Dedifferentiated amniotic fluid mesenchymal stem cell (primary cell): ENCODE data around the gene FGGY.
"Not testable (repeated sequence)": the region's sequence is repeated elsewhere in the genome, so short reads cannot be mapped to it uniquely, and the experiment has no call there.

ENCODE experiments used
- DNase-seq: peaks from one replicate; pipeline ENCODE4 v3.0.0-alpha.2; 2016; ENCODE audit errors: extremely low spot score

The FGGY gene

DNA sequence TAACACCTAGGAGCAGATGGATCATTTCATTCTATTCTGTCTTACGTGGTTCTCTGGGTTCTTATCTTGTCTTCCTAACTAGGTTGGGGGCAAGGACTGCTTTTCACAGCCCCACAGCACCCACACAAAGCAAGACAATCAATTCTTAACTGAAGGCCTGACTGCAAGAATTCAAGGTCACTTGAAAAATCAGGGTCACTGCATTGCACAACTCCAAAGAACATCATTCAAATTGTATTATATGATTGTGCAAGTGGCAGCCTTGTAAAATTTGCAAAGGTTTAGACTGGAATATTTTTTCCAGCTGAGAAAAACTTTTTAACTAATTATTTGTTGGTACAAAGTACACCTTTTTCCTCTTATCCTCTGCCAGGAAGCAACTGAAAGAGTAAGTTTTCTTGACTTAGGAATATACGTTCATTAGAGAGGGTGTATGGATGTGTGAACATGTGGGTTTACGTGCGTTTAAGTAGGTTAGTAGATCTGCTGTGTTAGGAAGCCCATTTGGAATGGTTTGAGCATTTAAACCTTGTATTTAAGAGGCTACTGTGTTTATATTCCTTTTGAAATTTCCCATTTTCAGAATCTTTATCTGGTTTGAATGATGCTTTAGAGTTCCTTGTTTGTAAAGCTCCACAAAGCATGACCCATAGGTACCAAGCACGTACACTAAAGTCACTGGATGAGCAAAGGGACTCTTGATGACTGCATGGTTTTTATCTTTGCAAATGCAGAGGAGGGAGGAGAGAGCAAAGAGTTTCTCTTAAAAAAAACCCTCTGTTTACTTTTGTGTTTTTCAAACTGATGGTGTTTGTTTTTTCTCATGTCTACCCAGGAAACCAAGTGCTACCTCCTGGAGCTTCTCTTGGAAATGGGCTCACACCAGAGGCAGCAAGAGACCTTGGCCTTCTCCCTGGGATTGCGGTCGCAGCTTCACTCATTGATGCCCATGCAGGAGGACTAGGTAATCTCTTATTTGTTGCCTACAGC lies 214.9 kb downstream of the FGGY start:
- no peak for DNase-seq

DNA sequence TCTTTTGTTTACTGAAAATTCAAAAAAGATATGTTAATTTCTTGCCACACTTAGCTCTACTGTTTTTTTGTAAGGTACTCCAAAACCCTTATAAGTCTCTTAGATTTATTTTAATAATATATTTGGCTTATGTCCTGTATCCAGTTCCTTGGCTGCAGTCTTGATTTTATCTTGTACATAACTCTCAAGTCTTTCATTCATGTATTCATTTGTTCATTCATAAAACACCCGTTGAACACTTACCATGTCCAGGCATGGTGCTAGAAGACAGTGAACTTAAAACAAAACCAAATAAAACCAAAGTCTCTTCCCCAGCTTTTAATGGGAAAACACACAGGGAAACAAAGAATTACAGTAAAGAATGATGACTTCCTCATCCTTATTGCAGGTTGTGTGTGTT lies 215.8 kb downstream of the FGGY start:
- no peak for DNase-seq

DNA sequence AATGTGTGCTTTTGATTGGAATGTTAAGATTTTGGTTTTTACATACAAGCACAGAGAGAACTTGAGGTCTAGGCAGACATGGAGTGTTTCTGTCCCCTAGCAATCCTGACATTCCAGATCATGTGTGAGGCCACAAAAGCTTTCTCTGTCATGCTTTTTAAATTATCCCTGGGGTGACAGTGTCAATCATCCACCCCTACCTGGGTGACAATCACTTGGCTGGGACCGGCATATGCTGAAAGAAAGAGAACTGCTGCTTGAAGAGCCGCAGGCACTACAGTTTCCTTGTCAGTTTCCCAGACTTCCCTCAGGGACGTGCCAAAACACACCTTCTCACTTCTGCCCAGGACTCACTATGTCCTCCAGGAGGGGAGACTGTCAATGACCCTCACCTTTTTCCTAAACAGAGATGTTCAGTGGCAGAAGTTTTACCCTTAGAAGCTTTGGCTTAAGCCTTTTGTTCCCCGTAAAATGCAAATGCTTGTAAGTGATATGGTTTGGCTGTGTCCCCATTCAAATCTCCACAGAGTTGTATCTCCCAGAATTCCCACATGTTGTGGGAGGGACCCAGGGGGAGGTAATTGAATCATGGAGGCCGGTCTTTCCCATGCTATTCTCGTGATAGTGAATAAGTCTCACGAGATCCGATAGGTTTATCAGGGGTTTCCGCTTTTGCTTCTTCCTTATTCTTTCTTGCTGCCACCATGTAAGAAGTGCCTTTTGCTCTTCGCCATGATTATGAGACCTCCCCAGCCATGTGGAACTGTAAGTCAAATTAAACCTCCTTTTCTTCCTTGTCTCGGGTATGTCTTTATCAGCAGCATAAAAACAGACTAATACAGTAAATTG lies 217.4 kb downstream of the FGGY start:
- no peak for DNase-seq

DNA sequence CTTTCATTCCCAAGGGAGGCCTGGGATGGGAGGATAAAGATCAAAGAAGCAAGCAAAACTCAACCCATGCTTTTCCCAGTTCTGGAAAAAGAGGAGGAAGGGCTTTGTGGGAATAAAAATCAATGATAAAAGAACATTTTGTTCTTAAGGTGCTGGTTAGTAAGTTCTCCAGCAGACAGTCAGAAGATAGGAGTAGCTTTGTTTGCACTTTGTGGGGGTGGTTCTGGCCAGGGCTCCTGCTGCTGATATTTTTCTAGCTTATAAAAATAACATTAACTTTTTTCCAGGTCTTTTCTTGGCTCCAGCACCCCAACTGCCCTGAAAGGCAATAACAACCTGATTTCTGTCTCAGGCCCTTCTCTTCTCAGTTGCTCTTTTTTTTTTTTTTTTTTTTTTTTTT lies 220.0 kb downstream of the FGGY start:
- no peak for DNase-seq

DNA sequence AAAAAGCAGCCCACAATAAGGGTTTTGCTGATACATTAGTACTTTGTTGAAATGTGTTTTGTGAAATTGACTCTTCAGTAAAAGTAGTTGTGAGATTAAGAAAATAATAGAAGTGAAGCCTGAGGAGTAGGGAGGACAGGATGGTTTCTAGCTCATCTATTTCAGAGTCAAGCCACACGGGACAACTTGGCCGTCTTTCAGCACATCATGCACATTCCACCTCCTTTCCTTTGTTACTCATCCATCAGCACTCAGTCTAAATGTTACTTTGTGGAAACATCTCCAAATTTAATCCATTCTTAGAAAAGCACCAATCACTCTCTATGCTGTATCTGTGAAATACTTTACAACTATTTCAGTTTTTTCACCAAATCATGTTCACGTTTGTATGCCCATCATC lies 223.3 kb downstream of the FGGY start:
- DNase-seq: no peak

DNA sequence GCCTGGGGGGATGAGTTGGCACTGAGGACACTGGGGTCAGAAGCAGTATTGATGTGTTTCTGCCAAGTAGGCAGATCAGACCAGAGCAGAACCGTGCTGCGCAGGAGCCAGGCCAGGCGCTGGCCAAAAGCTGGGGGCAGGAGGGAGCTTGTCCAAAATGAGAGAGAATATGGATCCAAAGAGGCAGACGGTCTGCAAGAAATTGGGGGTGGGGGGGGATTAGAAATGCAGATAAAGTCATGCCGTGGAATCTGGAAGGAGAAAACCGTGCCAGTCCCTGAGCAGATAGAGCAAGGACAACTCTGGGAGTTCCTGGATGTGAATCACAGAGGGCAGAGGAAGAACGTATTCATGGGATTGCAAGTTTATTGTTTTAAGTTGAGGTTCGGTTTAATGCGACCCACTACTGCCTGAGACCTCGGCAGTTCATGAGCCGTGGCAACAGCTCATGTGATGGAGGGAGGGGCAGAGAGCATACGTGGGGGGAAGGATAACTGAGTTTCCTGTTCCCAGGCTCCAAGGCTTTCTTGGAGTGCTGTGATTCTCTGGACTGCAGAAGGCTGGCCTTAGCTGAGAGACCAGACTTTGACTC lies 224.0 kb downstream of the FGGY start:
- DNase-seq: no peak

DNA sequence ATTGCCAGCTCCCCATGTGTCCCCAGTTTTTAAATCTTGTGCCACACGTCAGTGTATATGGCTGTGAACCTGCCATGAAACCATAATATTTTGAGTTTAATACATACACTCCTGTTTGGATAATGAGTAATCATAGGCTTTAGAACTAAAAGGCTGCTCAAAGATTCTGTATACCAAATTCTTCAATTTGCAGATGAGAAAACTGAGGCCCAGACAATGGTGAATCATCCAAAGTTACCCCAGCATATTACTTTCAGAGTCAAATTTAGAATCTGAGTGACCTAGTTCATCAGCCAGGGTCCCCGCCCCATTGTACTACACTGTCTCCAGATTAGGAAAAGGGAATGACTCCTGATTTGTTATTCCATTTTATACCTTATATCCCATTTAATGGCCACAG lies 224.6 kb downstream of the FGGY start:
- DNase-seq: no peak

DNA sequence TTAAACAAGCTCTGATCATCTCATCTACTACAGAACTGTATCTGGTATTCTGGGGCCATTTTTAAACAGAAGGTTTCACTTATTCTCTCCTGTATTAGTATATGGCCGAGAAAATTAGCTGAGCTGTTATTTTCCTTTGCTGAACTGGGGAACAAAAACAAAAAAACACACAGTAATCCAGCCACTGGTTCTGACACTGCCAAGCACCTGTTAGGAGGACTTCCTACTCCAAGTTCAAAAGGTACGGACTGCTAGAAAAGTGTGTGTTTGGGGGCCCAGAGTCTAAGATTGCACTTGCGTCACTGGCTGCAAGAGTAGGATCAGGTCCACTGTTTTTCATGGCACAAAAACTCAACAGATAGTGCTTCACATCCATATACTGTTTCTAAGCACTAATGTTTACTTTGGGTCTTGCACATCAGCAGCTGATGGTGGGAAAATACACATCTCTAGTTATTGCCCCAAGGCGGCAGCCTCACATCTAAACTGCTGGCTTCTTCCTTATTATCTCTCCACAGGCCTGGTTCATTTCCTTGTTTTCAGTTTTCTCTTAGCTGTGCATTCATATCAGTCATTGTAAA lies 226.1 kb downstream of the FGGY start:
- no peak for DNase-seq

DNA sequence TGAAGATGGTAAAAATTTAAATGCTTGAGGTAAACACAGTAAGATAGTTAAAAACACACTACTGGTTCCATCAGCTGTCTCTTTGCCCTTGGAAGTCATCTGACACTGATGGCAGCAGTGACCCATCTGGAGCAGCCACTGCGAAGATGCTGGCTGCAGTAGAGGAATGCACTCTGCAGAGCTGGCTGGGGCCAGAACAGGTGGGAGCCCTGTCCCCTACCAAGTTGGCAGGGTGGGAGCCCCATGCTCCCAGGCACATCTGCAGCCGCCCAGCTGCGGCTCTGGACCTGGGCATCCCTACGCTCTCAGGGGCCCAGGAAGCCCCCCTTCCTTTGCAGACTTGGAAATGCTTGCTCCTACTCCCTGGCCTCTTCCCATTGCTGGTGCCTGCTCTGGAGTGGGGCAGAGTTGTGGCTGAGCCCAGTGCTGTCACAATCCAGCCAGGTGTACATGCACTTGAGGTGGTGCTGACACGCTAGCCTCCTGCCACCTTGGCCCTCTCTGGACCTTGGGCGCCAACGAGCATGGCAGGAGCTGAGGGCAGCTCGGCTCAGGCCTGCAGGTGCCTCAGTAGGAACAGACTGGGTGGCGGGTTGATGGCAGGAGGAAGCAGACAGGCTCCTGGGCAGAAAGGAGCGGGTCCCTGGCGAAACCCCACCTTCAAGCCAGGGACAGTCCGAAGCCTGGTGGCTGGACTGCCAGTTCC lies 227.0 kb downstream of the FGGY start:
- DNase-seq: no peak

DNA sequence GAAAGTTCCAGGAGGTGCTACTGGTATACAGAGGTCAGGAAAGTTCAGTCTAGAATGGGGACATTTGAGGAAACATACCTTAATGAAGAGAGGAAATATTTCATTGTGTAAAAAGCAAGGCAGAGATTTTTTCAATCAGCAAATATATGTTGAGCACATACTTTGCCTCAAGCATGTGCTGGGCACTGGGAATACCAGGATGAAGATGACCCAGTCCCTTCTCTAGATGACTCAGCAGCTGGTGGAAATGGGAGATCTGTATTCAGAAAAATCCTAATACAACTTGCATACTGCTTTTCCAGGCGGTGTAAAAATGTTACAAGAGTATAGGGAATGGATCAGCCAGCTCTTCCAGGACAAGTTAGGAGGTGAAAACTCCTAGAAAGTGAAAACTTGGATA lies 229.3 kb downstream of the FGGY start:
- no peak for DNase-seq

DNA sequence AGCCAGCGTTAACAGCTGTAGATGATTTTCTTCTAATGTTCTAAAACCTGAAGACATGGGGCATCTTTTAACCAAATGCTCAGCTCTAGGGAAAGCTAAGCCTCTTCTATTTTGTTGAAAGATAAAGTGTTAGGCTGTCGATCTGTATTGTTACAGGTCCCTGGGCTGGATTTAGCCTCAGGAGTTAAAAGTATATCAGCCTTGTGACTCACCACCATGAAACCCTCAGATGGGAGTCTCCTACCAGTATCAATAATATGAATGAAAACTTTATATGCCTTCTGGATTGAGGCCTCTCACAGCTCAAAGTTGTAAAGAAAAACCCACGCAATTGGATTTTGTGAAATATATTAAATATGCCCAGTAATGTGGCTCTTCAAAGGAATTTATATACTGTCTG lies 231.6 kb downstream of the FGGY start:
- no peak for DNase-seq

DNA sequence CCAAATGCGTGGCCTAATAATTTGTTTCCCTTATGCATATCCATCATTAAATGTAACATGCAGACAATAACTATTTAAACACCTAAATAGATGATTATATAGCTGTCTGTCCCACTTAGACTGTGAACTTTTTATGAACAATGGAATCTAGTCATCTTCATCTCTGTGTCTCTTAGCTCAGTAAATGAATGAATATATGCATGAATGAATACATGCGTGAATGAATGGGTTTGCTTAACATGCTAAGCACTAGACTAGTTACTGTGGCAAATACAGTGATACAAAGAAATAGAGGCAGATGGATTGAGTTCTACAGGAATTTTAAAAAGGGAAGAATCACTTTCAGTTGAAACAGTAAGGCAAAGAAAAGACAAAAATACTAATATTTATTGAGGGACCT lies 232.0 kb downstream of the FGGY start:
- DNase-seq: no peak

DNA sequence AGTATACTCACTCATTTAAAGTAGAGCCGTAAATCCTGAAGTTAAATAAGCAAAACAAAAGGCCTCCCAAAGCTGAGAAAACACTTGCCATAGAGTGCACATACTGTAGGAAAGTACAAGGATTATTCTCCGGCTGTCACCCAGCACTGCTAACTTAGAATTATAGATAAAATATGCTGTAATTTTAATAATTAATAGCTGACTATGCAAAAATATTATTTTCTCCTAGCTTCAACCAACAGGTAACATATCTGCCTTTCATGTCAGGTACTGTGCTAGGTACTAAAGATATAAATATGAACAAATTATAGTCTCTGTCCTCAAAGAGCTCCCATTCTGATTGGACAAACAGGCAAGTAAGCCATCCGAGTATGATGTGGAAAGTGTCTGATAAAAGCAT lies 233.2 kb downstream of the FGGY start:
- DNase-seq: no peak

DNA sequence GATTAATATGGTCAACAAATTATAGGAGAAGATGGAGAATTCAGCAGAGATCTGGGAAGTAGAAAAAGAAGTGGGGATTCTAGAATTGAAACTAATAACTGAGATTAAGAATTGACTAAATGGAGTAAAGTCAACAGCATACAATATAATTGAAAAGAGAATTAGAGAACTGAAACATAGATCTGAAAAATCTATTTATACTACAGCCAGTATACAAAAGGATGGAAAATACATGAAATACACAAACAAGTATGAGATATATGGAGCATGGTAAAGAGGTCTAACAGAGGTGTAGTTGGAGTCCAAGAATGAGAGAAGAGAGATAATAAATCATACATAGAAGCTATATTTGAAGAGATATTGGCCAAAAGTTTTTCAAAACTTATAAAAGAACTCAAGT lies 235.2 kb downstream of the FGGY start:
- no peak for DNase-seq

DNA sequence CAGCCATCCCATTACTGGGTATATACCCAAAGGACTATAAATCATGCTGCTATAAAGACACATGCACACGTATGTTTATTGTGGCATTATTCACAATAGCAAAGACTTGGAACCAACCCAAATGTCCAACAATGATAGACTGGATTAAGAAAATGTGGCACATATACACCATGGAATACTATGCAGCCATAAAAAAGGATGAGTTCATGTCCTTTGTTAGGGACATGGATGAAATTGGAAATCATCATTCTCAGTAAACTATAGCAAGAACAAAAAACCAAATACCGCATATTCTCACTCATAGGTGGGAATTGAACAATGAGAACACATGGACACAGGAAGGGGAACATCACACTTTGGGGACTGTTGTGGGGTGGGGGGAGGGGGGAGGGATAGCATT lies 241.6 kb downstream of the FGGY start:
- DNase-seq: not testable (repeated sequence)

DNA sequence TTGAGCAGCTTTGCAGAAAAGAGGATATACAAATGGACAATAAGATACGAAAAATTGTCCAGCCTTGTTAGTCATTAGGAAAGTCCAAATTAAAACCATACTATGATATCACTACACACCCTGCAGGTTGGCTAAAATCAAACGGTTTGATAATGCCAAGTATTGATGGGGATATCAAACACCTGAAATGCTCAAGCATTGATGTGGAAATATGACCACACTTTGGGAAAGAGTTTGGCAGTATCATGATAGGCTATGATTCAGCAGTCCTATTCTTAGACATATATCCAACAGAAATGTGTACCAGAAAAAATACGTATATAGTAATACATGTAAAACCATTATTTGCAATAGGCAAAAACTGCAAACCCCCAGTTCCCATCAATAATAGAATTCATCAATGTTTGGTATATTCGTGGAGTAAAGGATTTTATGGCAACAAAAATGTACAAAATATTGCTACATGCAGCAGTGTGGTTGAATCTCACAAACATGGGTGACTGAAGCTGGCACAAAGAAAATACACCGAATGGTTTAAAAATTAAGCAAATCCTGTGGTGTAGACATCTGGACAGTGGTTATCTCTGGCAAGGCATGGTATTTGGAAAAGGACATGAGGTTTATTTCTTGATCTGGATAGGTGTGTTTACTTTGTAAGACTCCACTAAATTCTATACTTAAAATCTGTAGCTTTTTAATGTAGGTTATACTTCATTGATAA lies 243.2 kb downstream of the FGGY start:
- no peak for DNase-seq

DNA sequence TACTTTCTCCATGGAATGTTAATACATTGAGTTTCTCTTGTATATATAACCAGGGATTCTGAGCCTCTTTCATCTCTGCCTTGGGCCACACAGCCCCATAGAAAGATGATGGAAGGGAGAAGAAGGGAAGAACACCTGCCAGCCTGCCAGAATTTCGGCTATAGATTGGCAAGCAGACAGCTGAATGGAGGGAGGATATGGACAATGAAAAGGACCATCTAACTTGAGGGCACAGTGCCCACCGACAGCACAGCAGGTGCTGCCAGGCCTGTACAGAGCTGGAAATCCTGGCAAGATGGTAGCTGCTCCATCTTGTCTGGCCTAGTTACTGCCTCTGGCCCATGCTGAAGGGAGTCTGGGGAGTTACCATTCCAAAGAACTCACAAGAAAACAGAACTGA lies 244.3 kb downstream of the FGGY start:
- no peak for DNase-seq

DNA sequence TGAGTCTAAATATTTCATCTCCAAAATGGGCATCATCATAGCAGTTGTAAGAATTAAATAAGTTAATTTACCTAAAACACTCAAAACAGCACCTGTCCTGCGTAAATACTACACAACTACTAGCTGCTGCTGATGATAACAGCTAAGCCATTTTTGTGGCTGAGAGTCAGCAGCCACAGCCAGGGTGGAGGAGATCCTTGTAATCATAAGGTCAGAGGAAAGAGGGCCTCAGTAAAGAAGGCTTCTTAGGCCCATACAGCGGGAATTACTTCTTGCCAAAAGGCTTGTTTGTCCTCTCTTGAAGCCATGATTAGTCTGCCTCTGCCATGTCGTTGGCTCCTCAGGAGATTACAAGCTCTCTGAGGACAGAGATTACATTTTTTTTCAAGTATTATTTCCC lies 245.0 kb downstream of the FGGY start:
- DNase-seq: no peak

DNA sequence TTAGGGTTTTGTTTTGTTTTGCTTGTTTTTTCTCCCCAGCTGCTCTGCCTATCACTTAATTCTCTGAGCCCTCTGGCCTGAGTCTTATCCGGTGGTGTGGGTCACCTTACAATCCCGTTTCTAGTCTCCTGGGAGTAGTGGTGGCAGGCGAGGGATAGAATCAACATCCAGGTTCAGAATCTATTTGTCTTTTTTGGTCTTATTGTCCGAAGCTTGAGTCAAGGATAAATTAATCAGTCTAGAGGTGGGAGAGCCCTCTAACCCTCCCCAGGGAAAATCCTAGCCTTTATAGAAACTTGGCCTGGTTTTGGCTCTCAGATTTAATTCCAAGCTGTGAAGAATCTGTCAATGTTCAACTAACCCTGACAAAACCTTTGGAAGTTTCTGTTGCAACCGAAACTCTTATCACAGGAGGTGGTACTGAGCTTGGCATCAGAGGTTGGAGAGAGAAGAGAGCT lies 246.3 kb downstream of the FGGY start:
- DNase-seq: no peak

DNA sequence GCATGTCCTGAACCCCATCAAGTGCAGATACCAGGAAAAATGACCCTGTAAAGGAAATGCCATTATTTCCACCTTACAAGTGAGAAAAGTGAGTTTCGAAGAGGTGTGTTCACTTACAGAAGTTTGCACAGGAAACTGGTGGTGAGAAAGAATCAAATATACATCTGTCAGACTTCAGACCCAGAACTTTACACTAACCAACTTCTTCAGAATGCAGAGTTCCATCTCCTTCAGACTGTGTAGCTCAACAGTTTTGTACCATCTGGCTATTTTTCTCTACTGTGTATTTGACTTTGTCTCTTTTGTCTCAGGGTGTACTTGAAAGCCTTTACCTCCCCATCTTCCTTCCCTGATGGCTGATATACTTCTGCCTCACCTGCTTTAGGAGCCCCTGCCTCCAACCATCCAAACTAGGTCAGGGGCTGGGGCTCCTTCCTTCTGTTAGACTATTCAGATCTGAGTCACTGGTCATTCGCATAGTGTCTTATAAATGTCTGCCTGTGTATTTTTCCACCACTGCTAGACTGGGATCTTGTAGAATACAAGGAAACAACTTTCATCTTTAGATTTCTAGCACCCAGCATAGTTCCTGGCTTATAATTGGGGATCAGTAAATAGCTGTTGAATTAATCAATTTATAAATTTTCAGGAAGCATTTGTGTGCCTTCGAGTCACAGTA lies 247.9 kb downstream of the FGGY start:
- no peak for DNase-seq
